Endodermal cell (in vitro differentiated cells): ENCODE results near the gene SLC38A5. TPM values are rescaled to one million over a fixed set of nuclear protein-coding genes. Genes with fewer than 3 reads are reported as not detected.

Experiments
- DNase-seq: peaks from one replicate; pipeline ENCODE4 v3.0.0-alpha.2; 2017
- H3K27ac ChIP-seq: 2 replicates; pipeline ENCODE4 v1.5.1; 2013; ENCODE audit warnings: mild to moderate bottlenecking, low read depth, low read length, moderate library complexity
- H3K27me3 ChIP-seq: 2 replicates; pipeline ENCODE4 v1.6.1; 2013; ENCODE audit warnings: mild to moderate bottlenecking, low read length, moderate library complexity; ENCODE audit not compliant: insufficient read depth, control insufficient read depth, poor library complexity, severe bottlenecking
- H3K36me3 ChIP-seq: 2 replicates; pipeline ENCODE4 v1.7.0; 2013; ENCODE audit warnings: mild to moderate bottlenecking, low read length, moderate library complexity; ENCODE audit not compliant: control insufficient read depth, insufficient read depth
- H3K4me1 ChIP-seq: one replicate; pipeline ENCODE4 v1.7.0; 2013; ENCODE audit warnings: low read length; ENCODE audit not compliant: control insufficient read depth, insufficient read depth
- H3K4me3 ChIP-seq: 2 replicates; pipeline ENCODE4 v1.5.1; 2013; ENCODE audit warnings: mild to moderate bottlenecking, low read length, moderate library complexity
- H3K9ac ChIP-seq: 2 replicates; pipeline ENCODE4 v1.6.1; 2013; ENCODE audit warnings: mild to moderate bottlenecking, low read length, moderate library complexity; ENCODE audit not compliant: poor library complexity, severe bottlenecking; ENCODE audit errors: extremely low read depth
- H3K9me3 ChIP-seq: 2 replicates; pipeline ENCODE4 v1.6.1; 2013; ENCODE audit warnings: mild to moderate bottlenecking, low read length, moderate library complexity; ENCODE audit not compliant: control insufficient read depth
- H3K27ac Mint-ChIP-seq: 2 replicates; pipeline ENCODE4 v1.8.0; 2020; ENCODE audit warnings: mixed read lengths
- H3K27me3 Mint-ChIP-seq: 2 replicates; pipeline ENCODE4 v1.8.0; 2021; ENCODE audit warnings: mild to moderate bottlenecking, mixed read lengths; ENCODE audit not compliant: insufficient read depth
- H3K36me3 Mint-ChIP-seq: 2 replicates; pipeline ENCODE4 v1.8.0; 2020; ENCODE audit warnings: low read depth, mixed read lengths
- H3K4me1 Mint-ChIP-seq: 2 replicates; pipeline ENCODE4 v1.8.0; 2020; ENCODE audit warnings: mixed read lengths
- H3K4me3 Mint-ChIP-seq: 2 replicates; pipeline ENCODE4 v1.8.0; 2020; ENCODE audit warnings: mild to moderate bottlenecking, moderate library complexity, mixed read lengths
- H3K9me3 Mint-ChIP-seq: 2 replicates; pipeline ENCODE4 v1.8.0; 2020; ENCODE audit warnings: mild to moderate bottlenecking, mixed read lengths
- WGBS, 2 experiments: methylation state at CpG; one replicate each; pipeline versions ENCODE4 v1.1.5 to v1.1.7; 2013; ENCODE audit warnings: missing lambda C conversion rate in 2 of 2, mixed read lengths in 1 of 2; ENCODE audit not compliant: insufficient coverage in 1 of 2, insufficient read length in 1 of 2; 5-methylcytosine and 5-hydroxymethylcytosine counted together
- total RNA-seq, 2 donors: library from RNA; stranded (reverse); fragmentation: NEBNext Ultra II Directional in 1 of 2; extraction: Animal tissue kit (Norgen Biotek cat#: 25700) in 1 of 2; gene quantifications; 2 replicates in 1 of 2; 3 replicates in 1 of 2; pipeline ENCODE4 v1.2.1, GENCODE V29; 2021
- TF ChIP-seq, protein P1 (sequence below): fragments of 200-600 bp; sonication (generic); conservative IDR thresholded peaks from 2 replicates; pipeline ENCODE4 v1.5.0; 2021; ENCODE audit warnings: antibody characterized with exemption, mild to moderate bottlenecking

Gene SLC38A5
- total RNA-seq, 2 donors from 2014 or later = 22.4 to 40.7 TPM

DNA sequence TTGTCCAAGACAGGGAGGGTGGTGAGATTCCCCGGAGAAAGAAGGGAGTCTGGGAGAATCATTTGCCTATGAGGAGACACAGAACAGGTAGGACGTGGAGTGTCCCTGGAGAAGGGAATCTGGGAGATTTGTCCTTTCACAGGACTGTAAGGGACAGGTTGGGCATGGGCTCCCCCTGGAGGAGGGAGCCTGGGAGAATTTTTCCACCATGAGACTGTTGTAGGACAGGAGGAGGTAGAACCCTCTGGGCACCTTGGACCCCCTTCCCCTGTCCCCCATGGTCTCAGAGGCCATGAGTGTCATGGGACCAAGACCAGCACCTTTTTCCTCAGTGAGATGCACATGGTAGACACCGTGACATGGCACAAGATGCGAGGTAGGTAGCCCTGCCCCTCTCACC, 41.5 kb upstream of the SLC38A5 start:
- no peak for DNase-seq

DNA sequence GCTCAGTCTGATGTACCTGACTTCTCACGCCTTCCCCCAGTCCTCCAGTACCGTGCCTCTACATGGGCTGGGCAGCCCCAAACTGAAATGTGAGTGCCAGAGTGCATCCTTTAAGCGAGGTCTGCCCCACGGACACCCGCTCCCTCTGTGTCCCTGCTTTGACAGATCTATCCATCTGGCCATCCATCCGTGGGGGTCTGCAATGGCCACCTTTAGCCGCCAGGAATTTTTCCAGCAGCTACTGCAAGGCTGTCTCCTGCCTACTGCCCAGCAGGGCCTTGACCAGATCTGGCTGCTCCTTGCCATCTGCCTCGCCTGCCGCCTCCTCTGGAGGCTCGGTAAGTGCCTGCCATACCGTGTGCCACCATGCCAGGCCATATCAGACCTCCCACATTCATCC, 39.6 kb upstream of the SLC38A5 start:
- DNase-seq = no peak
- Histone ChIP-seq H3K27me3 (no peaks in the 10 kb centered on the region), H3K9ac (peak overlapping the region; percentile 6), H3K9me3 (no peaks in the 10 kb centered on the region), H3K4me3 (peak overlapping the region; percentile 80), H3K36me3 (peaks cover 34% of the 10 kb centered on the region), H3K27ac (no peak overlapping the region), H3K4me1 (no peaks in the 10 kb centered on the region)
- peaks cover 18% of the 10 kb centered on the region for H3K36me3 Mint-ChIP-seq
- TF ChIP-seq, protein P1, sequence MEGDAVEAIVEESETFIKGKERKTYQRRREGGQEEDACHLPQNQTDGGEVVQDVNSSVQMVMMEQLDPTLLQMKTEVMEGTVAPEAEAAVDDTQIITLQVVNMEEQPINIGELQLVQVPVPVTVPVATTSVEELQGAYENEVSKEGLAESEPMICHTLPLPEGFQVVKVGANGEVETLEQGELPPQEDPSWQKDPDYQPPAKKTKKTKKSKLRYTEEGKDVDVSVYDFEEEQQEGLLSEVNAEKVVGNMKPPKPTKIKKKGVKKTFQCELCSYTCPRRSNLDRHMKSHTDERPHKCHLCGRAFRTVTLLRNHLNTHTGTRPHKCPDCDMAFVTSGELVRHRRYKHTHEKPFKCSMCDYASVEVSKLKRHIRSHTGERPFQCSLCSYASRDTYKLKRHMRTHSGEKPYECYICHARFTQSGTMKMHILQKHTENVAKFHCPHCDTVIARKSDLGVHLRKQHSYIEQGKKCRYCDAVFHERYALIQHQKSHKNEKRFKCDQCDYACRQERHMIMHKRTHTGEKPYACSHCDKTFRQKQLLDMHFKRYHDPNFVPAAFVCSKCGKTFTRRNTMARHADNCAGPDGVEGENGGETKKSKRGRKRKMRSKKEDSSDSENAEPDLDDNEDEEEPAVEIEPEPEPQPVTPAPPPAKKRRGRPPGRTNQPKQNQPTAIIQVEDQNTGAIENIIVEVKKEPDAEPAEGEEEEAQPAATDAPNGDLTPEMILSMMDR = peak; percentile 8
- H3K27ac Mint-ChIP-seq = no peak overlapping the region
- peaks cover 61% of the 10 kb centered on the region for H3K9me3 Mint-ChIP-seq
- H3K27me3 Mint-ChIP-seq = no peaks in the 10 kb centered on the region
- peak overlapping the region; percentile 77 for H3K4me3 Mint-ChIP-seq
- WGBS, 2 experiments = 50 to 71% methylated on average over 1 to 11 of the region's 11 CpGs
- peaks cover 8% of the 10 kb centered on the region for H3K4me1 Mint-ChIP-seq

More for the DNA sequence above, 41.5 kb upstream of the SLC38A5 start:
- H3K27ac ChIP-seq = no peak overlapping the region
- H3K9ac ChIP-seq = no peak overlapping the region
- Mint-ChIP-seq H3K4me1 (peaks cover 4% of the 10 kb centered on the region), H3K27me3 (no peaks in the 10 kb centered on the region), H3K4me3 (no peak overlapping the region), H3K36me3 (peaks cover 22% of the 10 kb centered on the region), H3K27ac (no peak overlapping the region), H3K9me3 (peaks cover 73% of the 10 kb centered on the region)
- H3K4me3 ChIP-seq = peak overlapping the region; percentile 80
- TF ChIP-seq, protein P1 = peak; percentile 64
- H3K36me3 ChIP-seq = peaks cover 51% of the 10 kb centered on the region
- H3K27me3 ChIP-seq = no peaks in the 10 kb centered on the region
- no peaks in the 10 kb centered on the region for H3K9me3 ChIP-seq
- 86% methylated on average over 4 of the region's 4 CpGs; no CpG with 5 or more reads in 1 of the 2 experiments for WGBS, 2 experiments
- H3K4me1 ChIP-seq = no peaks in the 10 kb centered on the region

DNA sequence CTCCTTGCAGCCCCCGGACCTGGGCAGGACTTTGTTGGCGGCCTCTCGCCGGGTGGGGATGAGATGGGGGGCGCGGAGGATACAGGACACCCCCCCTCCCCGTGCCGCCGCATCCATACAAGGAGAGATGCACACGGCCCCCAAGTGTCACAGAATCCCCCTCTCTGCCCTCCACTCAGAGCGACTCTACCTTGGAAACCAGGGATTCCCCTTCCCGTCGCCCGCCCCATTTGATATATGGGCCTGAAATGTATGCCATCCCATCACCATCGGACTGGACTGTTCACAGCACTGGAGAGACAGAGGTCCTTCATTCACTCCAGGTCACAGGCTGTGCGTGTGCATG, 39.2 kb upstream of the SLC38A5 start:
- H3K27ac ChIP-seq = no peak overlapping the region
- TF ChIP-seq, protein P1 = no peak
- Mint-ChIP-seq H3K4me3 (peak overlapping the region; percentile 77), H3K27me3 (no peaks in the 10 kb centered on the region), H3K36me3 (peaks cover 15% of the 10 kb centered on the region), H3K4me1 (peaks cover 8% of the 10 kb centered on the region), H3K9me3 (peaks cover 58% of the 10 kb centered on the region), H3K27ac (no peak overlapping the region)
- WGBS, 2 experiments = 0 to 7% methylated on average over 1 to 10 of the region's 16 CpGs
- H3K36me3 ChIP-seq = peaks cover 30% of the 10 kb centered on the region
- H3K27me3 ChIP-seq = no peaks in the 10 kb centered on the region
- DNase-seq = no peak
- H3K4me3 ChIP-seq = peak overlapping the region; percentile 80
- H3K9ac ChIP-seq = peak overlapping the region; percentile 6
- H3K4me1 ChIP-seq = no peaks in the 10 kb centered on the region
- H3K9me3 ChIP-seq = no peaks in the 10 kb centered on the region
